ENCODE measurements around the gene LCNL1.

LCNL1 gene

DNA sequence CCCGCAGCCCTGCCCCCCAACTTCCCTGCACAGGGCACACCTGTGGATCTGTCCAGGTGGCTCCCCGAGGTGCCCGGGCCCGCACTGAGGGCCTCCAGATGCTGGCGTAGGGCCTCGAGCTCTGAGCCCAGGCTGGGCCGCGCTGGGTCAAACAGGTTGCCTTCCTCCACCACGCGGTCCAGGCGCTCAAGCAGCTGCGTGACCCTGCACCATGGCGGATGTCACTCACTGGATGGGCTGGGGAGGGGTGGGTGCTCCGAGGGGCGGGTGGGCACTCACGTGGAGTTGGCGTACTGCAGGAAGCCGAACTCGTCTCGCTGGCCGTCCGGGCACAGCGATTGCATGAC lies 39.8 kb downstream of the LCNL1 start:
- H3K36me3 ChIP-seq (ENCODE audit: insufficient read depth, low read length) = no peaks in the 10 kb centered on the region
- H3K9ac ChIP-seq (ENCODE audit: insufficient read length) = no peak overlapping the region
- no peaks in the 10 kb centered on the region for H3K9me3 ChIP-seq (ENCODE audit: low read depth, low read length)
- no peak for DNase-seq (ENCODE audit: low read depth, low spot score)
- H3K4me3 ChIP-seq = no peak overlapping the region
- TF ChIP-seq EZH2 (IDR thresholded peaks at IDR 0.05) (no peak), FOXP2 (optimal IDR thresholded peaks at IDR 0.05; ENCODE audit: control extremely low read depth, extremely low read length, insufficient read depth) (no peak), POLR2AphosphoS5 (IDR thresholded peaks at IDR 0.05; ENCODE audit: borderline replicate concordance, low read depth, low read length) (no peak)
- no peak overlapping the region for H3K27ac ChIP-seq

DNA sequence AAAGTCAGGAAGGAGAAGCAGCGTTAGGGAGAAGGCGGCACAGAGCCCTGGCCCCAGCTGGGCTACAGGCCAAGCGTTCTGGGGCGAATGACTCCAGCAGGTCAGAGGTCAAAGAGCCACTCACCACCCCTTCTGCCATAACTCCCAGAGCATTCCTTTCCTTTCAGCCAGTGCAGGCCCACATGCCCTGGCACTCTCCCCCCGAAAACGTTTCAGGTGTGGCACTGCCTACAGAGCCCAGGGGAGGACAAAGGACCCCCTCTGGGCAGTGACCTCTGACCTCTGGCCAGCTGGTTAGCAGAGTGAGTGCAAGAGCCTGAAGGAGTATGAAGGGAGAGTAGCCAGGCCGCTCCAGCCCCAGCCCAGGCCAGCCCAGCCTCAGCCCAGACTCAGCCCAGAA lies 40.4 kb downstream of the LCNL1 start:
- TF ChIP-seq POLR2AphosphoS5 (IDR thresholded peaks at IDR 0.05; ENCODE audit: borderline replicate concordance, low read depth, low read length) = no peak
- TF ChIP-seq EZH2 (IDR thresholded peaks at IDR 0.05) = no peak
- no peak for TF ChIP-seq FOXP2 (optimal IDR thresholded peaks at IDR 0.05; ENCODE audit: control extremely low read depth, extremely low read length, insufficient read depth)
- DNase-seq (ENCODE audit: low read depth, low spot score) = no peak
- H3K9ac ChIP-seq (ENCODE audit: insufficient read length) = no peak overlapping the region
- H3K9me3 ChIP-seq (ENCODE audit: low read depth, low read length) = no peaks in the 10 kb centered on the region
- no peak overlapping the region for H3K27ac ChIP-seq
- H3K36me3 ChIP-seq (ENCODE audit: insufficient read depth, low read length) = no peaks in the 10 kb centered on the region
- H3K4me3 ChIP-seq = no peak overlapping the region

GRCh38 chr9:137023583-137023991 lies 40.8 kb downstream of the LCNL1 start:
- no peak overlapping the region for H3K4me3 ChIP-seq
- TF ChIP-seq POLR2AphosphoS5 (IDR thresholded peaks at IDR 0.05; ENCODE audit: borderline replicate concordance, low read depth, low read length) (no peak), EZH2 (IDR thresholded peaks at IDR 0.05) (no peak), FOXP2 (optimal IDR thresholded peaks at IDR 0.05; ENCODE audit: control extremely low read depth, extremely low read length, insufficient read depth) (no peak)
- H3K36me3 ChIP-seq (ENCODE audit: insufficient read depth, low read length) = no peaks in the 10 kb centered on the region
- no peak for DNase-seq (ENCODE audit: low read depth, low spot score)
- no peak overlapping the region for H3K27ac ChIP-seq
- H3K9me3 ChIP-seq (ENCODE audit: low read depth, low read length) = no peaks in the 10 kb centered on the region
- no peak overlapping the region for H3K9ac ChIP-seq (ENCODE audit: insufficient read length)

- H3K9me3 ChIP-seq (ENCODE audit: low read depth, low read length) = no peaks in the 10 kb centered on the region
- TF ChIP-seq FOXP2 (optimal IDR thresholded peaks at IDR 0.05; ENCODE audit: control extremely low read depth, extremely low read length, insufficient read depth) (no peak), POLR2AphosphoS5 (IDR thresholded peaks at IDR 0.05; ENCODE audit: borderline replicate concordance, low read depth, low read length) (no peak), EZH2 (IDR thresholded peaks at IDR 0.05) (no peak)
- H3K4me3 ChIP-seq = no peak overlapping the region
- H3K27ac ChIP-seq = no peak overlapping the region
- H3K36me3 ChIP-seq (ENCODE audit: insufficient read depth, low read length) = no peaks in the 10 kb centered on the region
- no peak overlapping the region for H3K9ac ChIP-seq (ENCODE audit: insufficient read length)
- DNase-seq (ENCODE audit: low read depth, low spot score) = no peak
Measured at GRCh38 chr9:137025517-137025966, 42.7 kb downstream of the LCNL1 start.

DNA sequence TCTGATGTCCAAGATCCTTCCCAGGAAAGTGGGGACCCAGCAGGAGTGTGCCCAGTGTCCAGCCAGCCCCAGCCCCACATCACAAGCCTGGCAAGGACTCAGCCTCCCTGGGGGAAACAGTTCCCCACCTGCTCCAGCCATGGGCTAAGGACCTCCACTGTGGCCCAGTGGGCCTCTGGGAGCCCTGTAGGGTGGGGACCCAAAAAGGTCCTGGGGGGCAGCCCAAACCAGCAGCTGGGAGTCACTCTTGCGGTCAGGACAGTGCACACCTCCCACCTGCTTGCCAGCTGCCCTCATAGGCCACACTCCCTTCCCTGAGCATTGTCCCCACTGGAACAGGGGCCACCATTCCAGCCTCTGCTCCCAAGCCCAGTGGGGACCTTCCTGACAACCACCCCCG lies 43.6 kb downstream of the LCNL1 start:
- Histone ChIP-seq H3K4me3 (no peak overlapping the region), H3K27ac (no peak overlapping the region), H3K9me3 (ENCODE audit: low read depth, low read length) (no peaks in the 10 kb centered on the region), H3K9ac (ENCODE audit: insufficient read length) (no peak overlapping the region), H3K36me3 (ENCODE audit: insufficient read depth, low read length) (no peaks in the 10 kb centered on the region)
- TF ChIP-seq POLR2AphosphoS5 (IDR thresholded peaks at IDR 0.05; ENCODE audit: borderline replicate concordance, low read depth, low read length) (no peak), FOXP2 (optimal IDR thresholded peaks at IDR 0.05; ENCODE audit: control extremely low read depth, extremely low read length, insufficient read depth) (no peak), EZH2 (IDR thresholded peaks at IDR 0.05) (no peak)
- no peak for DNase-seq (ENCODE audit: low read depth, low spot score)

DNA sequence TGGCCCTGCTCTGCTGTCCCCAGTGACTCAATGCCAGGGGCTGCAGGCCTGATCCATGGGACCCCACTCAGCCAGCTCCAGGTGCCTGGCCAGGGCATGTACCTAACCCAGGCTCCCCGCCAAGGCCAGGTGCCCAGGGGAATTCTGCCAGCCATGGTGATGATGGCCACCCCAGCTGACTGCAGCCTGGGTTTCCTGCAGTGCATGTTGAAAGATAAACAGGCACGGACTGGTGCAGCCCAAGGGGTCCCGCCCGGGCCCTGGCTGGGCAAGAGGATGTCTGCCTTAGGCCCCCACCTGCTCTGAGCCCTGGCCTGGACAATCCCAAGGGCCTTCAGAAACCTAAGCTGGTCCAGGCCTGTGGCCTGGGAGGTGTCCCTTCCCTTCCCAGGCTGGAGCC lies 44.0 kb downstream of the LCNL1 start:
- no peaks in the 10 kb centered on the region for H3K36me3 ChIP-seq (ENCODE audit: insufficient read depth, low read length)
- no peak overlapping the region for H3K27ac ChIP-seq
- no peak overlapping the region for H3K9ac ChIP-seq (ENCODE audit: insufficient read length)
- no peak for TF ChIP-seq EZH2 (IDR thresholded peaks at IDR 0.05)
- TF ChIP-seq FOXP2 (optimal IDR thresholded peaks at IDR 0.05; ENCODE audit: control extremely low read depth, extremely low read length, insufficient read depth) = no peak
- TF ChIP-seq POLR2AphosphoS5 (IDR thresholded peaks at IDR 0.05; ENCODE audit: borderline replicate concordance, low read depth, low read length) = no peak
- peak overlapping the region; percentile 75 for H3K4me3 ChIP-seq
- no peak for DNase-seq (ENCODE audit: low read depth, low spot score)
- no peaks in the 10 kb centered on the region for H3K9me3 ChIP-seq (ENCODE audit: low read depth, low read length)

- Histone ChIP-seq H3K9ac (ENCODE audit: insufficient read length) (peak within 1 kb of the TSS; percentile 67), H3K27ac (no peak within 1 kb of the TSS), H3K4me3 (peak within 1 kb of the TSS; percentile 85), H3K36me3 (ENCODE audit: insufficient read depth, low read length) (no peaks in the 10 kb centered on the region), H3K9me3 (ENCODE audit: low read depth, low read length) (no peaks in the 10 kb centered on the region)
- no peak for TF ChIP-seq EZH2 (IDR thresholded peaks at IDR 0.05)
- TF ChIP-seq FOXP2 (optimal IDR thresholded peaks at IDR 0.05; ENCODE audit: control extremely low read depth, extremely low read length, insufficient read depth) = no peak
- no peak for TF ChIP-seq POLR2AphosphoS5 (IDR thresholded peaks at IDR 0.05; ENCODE audit: borderline replicate concordance, low read depth, low read length)
- DNase-seq (ENCODE audit: low read depth, low spot score) = no peak
Measured at GRCh38 chr9:137027369-137028262, 44.8 kb downstream of the LCNL1 start, which contains the start of gene ABCA2. Gene ABCA2 (minus strand): TSS chr9:137028237. CDS start chr9:137028140, 97 bp downstream.

DNA sequence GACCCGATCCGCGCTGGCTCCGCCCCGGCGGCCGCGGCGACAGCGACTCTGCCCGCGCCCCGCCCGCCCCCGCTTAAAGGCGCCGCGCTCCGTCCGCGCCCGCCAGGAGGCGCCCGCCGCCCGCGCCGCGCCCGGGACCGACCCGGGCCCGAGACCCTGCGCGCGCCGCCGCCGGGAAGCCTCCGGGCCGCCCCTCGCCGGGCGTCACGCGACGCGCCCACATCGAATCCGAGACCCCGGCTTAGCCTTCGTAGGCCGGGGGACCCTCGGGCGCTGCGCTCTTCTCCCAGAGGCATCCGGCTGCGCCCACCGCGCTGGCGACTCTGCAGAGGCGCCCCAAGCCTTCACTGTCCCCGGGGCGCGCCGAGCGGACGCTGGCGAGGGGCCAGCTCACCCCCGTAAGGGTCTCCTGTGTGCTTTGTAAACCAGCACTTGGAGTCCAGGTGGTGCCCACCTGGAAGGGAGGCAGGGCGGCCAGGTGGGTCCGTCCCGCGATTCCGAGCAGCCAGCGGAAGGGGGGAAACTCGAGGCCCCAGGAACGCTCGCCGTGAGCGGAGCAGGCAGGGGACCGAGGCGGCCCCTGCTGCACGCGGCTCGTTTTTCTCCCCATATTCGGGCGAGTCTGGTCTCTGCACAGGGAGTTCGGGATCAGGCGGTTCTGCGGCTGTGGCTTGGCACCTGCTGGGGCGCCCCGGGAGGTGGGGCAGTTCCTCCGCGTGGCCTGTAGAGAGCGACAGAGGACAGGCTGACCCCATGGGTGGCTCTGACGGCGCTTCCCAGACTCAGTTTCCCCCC lies 45.7 kb downstream of the LCNL1 start:
- Histone ChIP-seq H3K27ac (no peak overlapping the region), H3K36me3 (ENCODE audit: insufficient read depth, low read length) (no peaks in the 10 kb centered on the region), H3K9me3 (ENCODE audit: low read depth, low read length) (no peaks in the 10 kb centered on the region), H3K9ac (ENCODE audit: insufficient read length) (peak overlapping the region; percentile 67), H3K4me3 (peak overlapping the region; percentile 85)
- no peak for TF ChIP-seq FOXP2 (optimal IDR thresholded peaks at IDR 0.05; ENCODE audit: control extremely low read depth, extremely low read length, insufficient read depth)
- no peak for TF ChIP-seq EZH2 (IDR thresholded peaks at IDR 0.05)
- no peak for TF ChIP-seq POLR2AphosphoS5 (IDR thresholded peaks at IDR 0.05; ENCODE audit: borderline replicate concordance, low read depth, low read length)
- DNase-seq (ENCODE audit: low read depth, low spot score) = no peak
